Neural cell (in vitro differentiated cells): ENCODE data around the gene XBP1.

Experiments
- EP300 ChIP-seq: fragments of 450-650 bp; conservative IDR thresholded peaks from 2 replicates; pipeline ENCODE4 v1.6.1; 2014; ENCODE audit warnings: antibody characterized with exemption, mild to moderate bottlenecking, moderate library complexity; ENCODE audit not compliant: poor library complexity, severe bottlenecking
- RAD21 ChIP-seq: fragments of 450-650 bp; conservative IDR thresholded peaks from 2 replicates; pipeline ENCODE4 v1.6.1; 2014; ENCODE audit warnings: antibody characterized with exemption, mild to moderate bottlenecking, moderate library complexity
- REST ChIP-seq: IDR thresholded peaks from 2 replicates; pipeline ENCODE4 v1.6.1; 2012; ENCODE audit warnings: borderline replicate concordance
- TF ChIP-seq, protein P1 (sequence below): fragments of 450-650 bp; IDR thresholded peaks from 2 replicates; pipeline ENCODE4 v1.5.1; 2014; ENCODE audit warnings: antibody characterized with exemption, mild to moderate bottlenecking, moderate library complexity; ENCODE audit not compliant: poor library complexity, severe bottlenecking

DNA sequence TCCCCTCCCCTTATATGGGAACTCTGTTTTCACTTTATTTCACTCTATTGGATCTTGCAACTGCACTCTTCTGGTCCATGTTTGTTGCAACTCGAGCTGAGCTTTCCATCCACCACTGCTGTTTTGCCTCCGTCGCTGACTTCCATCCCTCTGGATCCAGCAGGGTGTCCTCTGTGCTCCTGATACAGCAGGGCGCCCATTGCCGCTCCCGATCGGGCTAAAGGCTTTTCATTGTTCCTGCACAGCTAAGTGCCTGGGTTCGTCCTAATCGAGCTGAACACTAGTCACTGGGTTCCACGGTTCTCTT is 39.0 kb downstream of the XBP1 start:
- TF ChIP-seq, protein P1, sequence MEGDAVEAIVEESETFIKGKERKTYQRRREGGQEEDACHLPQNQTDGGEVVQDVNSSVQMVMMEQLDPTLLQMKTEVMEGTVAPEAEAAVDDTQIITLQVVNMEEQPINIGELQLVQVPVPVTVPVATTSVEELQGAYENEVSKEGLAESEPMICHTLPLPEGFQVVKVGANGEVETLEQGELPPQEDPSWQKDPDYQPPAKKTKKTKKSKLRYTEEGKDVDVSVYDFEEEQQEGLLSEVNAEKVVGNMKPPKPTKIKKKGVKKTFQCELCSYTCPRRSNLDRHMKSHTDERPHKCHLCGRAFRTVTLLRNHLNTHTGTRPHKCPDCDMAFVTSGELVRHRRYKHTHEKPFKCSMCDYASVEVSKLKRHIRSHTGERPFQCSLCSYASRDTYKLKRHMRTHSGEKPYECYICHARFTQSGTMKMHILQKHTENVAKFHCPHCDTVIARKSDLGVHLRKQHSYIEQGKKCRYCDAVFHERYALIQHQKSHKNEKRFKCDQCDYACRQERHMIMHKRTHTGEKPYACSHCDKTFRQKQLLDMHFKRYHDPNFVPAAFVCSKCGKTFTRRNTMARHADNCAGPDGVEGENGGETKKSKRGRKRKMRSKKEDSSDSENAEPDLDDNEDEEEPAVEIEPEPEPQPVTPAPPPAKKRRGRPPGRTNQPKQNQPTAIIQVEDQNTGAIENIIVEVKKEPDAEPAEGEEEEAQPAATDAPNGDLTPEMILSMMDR, result no peak
- TF ChIP-seq REST (no peak), EP300 (no peak), RAD21 (no peak)
